GM12801 (cell line): ENCODE data around the gene SDHAF3.

Source experiments
- TF ChIP-seq, protein P1 (sequence below): IDR thresholded peaks from one replicate; pipeline ENCODE4 v1.5.1; 2011; ENCODE audit warnings: control low read depth; ENCODE audit not compliant: insufficient read length; ENCODE audit errors: extremely low read depth

SDHAF3 gene

DNA sequence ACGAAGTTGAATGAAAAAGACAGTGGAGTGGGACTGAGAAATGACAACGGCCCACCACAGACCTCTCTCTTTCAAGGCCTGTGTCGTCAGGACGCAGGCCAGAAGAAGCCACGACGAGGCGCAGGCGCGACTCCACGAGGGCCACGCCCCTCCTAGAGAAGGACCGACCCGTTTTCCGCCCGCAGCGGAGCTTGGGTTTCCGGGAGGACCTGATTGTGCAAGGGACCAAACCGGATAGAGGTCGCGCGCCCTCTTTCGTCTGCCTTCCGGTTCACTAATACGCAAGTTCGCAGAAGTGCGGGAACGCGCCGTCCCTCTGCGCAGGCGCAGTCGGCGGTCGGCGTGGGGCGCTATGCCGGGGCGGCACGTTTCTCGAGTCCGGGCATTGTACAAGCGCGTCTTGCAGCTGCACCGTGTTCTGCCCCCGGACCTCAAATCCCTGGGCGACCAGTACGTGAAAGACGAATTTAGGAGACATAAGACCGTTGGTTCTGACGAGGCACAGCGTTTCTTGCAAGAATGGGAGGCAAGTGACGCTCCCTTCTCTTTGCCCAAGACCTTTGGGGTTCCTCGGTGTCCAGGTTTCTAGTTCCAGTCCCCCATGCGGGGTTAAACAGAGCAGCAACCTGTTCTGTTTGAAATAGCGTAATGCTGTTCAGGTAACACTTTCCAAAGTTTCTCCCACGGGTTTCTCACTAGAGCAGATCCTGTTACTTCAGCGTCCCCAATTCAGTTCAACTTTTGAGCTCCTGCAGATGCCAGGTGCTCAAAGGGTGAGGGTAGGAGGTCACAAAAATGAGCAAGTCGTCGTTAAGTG lies at the start of gene SDHAF3:
Gene SDHAF3, plus strand, starts transcription at position 327 of the 817 bp plus-strand sequence. Its CDS starts 26 bp downstream, at position 353.
- TF ChIP-seq, protein P1, sequence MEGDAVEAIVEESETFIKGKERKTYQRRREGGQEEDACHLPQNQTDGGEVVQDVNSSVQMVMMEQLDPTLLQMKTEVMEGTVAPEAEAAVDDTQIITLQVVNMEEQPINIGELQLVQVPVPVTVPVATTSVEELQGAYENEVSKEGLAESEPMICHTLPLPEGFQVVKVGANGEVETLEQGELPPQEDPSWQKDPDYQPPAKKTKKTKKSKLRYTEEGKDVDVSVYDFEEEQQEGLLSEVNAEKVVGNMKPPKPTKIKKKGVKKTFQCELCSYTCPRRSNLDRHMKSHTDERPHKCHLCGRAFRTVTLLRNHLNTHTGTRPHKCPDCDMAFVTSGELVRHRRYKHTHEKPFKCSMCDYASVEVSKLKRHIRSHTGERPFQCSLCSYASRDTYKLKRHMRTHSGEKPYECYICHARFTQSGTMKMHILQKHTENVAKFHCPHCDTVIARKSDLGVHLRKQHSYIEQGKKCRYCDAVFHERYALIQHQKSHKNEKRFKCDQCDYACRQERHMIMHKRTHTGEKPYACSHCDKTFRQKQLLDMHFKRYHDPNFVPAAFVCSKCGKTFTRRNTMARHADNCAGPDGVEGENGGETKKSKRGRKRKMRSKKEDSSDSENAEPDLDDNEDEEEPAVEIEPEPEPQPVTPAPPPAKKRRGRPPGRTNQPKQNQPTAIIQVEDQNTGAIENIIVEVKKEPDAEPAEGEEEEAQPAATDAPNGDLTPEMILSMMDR = no peak

DNA sequence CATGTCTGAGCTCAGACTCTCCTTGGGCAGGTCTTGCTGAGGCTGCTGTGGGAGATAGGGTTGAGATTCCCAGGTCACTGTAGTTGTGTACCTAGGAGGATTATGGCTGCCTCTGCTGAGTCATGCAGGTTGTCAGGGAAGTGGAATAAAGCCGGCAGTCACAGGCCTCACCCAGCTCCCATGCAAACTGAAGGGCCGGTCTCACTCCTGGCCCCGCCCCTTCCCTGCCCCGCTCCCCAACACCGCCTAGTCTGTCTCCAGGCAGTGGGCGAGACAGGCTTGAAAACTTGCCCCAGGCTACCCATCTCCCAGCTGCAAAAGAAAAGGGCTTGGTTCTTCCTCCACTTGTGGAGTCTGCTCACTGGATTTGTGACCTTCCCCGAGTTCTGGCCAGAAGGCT lies 41.6 kb upstream of the SDHAF3 start:
- TF ChIP-seq, protein P1 = no peak

GRCh38 chr7:97078023-97078969 lies 39.2 kb upstream of the SDHAF3 start:
- TF ChIP-seq, protein P1 = no peak

DNA sequence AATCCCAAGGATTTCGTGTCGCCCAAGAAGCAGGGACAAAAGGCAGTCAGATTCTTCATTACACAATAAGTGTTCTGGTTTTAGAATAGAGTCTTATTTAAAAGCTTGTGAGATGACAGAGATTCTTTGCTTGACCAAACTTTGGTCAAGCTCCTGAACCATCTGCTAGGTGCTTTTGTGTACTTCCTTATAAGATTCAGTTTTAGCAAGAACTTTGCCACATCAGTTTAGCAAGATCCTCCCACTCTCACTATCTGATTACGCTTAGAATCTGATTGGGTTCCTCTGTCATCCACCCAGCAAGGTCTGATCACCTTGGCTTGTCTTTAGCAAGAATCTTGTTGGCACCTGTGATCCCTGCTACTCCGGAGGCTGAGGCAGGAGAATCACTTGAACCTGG lies 38.2 kb upstream of the SDHAF3 start:
- TF ChIP-seq, protein P1 = no peak

GRCh38 chr7:97081521-97082300 lies 35.8 kb upstream of the SDHAF3 start:
- TF ChIP-seq, protein P1 = no peak

DNA sequence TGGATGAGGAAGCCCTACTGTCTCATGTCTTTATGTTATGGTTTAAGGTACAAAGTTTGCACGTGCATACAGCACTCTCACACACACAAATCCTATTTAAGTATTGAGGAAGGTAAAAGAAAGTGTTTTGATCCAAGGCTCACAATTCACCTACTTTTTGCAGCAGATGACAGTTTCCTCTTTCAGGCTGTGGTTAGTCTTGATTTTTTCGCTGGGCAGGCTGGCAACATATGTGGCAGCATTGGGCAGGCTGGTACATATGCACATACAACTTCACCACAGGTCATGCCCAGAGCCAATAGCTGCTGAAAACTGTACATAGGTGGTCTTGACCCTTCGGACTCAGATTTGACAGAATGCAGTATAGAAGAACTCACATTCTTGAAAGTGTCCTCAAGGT lies 29.1 kb upstream of the SDHAF3 start:
- TF ChIP-seq, protein P1 = no peak
